ENCODE results near the gene SLC31A1.

- TF ChIP-seq POLR2AphosphoS5 (IDR thresholded peaks at IDR 0.05; ENCODE audit: low read depth, low read length) (no peak), REST (IDR thresholded peaks at IDR 0.05; ENCODE audit: insufficient read depth in 1 of 2, low read depth in 2 of 2, low read length in 2 of 2) (no peak), TAF1 (IDR thresholded peaks at IDR 0.05; ENCODE audit: borderline replicate concordance, insufficient read depth, low read length) (no peak), SIN3A (IDR thresholded peaks at IDR 0.05; ENCODE audit: borderline replicate concordance, insufficient read depth, low read length) (no peak), FOXP2 (optimal IDR thresholded peaks at IDR 0.05; ENCODE audit: borderline replicate concordance, extremely low read depth, extremely low read length, insufficient read depth) (no peak)
Observed at GRCh38 chr9:113184539-113184938, 36.8 kb upstream of the SLC31A1 start.
